Keratinocyte (primary cell): ENCODE results near the gene DCDC2C. TPM values are rescaled to one million over a fixed set of nuclear protein-coding genes. Genes with fewer than 3 reads are reported as not detected.

ENCODE experiments used
- DNase-seq: peaks from one replicate; pipeline ENCODE4 v3.0.0-alpha.2; 2011; ENCODE audit warnings: low read depth, missing footprints, low spot score
- FAIRE-seq: peaks from 2 replicates; lab custom pipeline; 2011; peaks lifted over from hg19 to GRCh38; lab: Jason Lieb, UNC
- H2AFZ ChIP-seq: 2 replicates; pipeline ENCODE4 v1.6.0; 2012; ENCODE audit warnings: low read length, control low read depth, inconsistent platforms; ENCODE audit not compliant: control insufficient read depth
- H3K27ac ChIP-seq: 2 replicates; pipeline ENCODE4 v1.5.1; 2011; ENCODE audit warnings: low read length; ENCODE audit not compliant: control insufficient read depth, insufficient read depth
- H3K27me3 ChIP-seq: 3 replicates; pipeline ENCODE4 v1.6.0; 2011; ENCODE audit warnings: low read length; ENCODE audit not compliant: control insufficient read depth, insufficient read depth; ENCODE audit errors: extremely low read depth
- H3K36me3 ChIP-seq, 2 experiments: 2 replicates in 1 of 2; 3 replicates in 1 of 2; pipeline ENCODE4 v1.5.1; 2011; ENCODE audit warnings: low read length in 2 of 2, mild to moderate bottlenecking in 1 of 2; ENCODE audit not compliant: control insufficient read depth in 2 of 2, insufficient read depth in 2 of 2; ENCODE audit errors: extremely low read depth in 1 of 2
- H3K4me1 ChIP-seq: 3 replicates; pipeline ENCODE4 v1.5.1; 2011; ENCODE audit warnings: low read length; ENCODE audit not compliant: control insufficient read depth, insufficient read depth; ENCODE audit errors: extremely low read depth
- H3K4me2 ChIP-seq: 3 replicates; pipeline ENCODE4 v1.6.0; 2011; ENCODE audit warnings: low read depth, low read length; ENCODE audit not compliant: control insufficient read depth, insufficient read depth; ENCODE audit errors: extremely low read depth
- H3K4me3 ChIP-seq, 3 experiments: fragments of 200-600 bp in 1 of 3; sonication (generic) in 1 of 3; 2 replicates in 2 of 3; 3 replicates in 1 of 3; pipeline ENCODE4 v1.5.1; 2011 to 2016; ENCODE audit warnings: low read length in 3 of 3, mild to moderate bottlenecking in 3 of 3, control low read depth in 2 of 3, inconsistent platforms in 1 of 3, low read depth in 1 of 3, mixed read lengths in 1 of 3, mixed run types in 1 of 3, moderate library complexity in 1 of 3; ENCODE audit not compliant: control insufficient read depth in 2 of 3, insufficient read depth in 2 of 3; ENCODE audit errors: extremely low read depth in 1 of 3
- H3K79me2 ChIP-seq: 2 replicates; pipeline ENCODE4 v1.6.0; 2012; ENCODE audit warnings: low read length; ENCODE audit not compliant: control insufficient read depth, insufficient read depth
- H3K9ac ChIP-seq: 3 replicates; pipeline ENCODE4 v1.6.0; 2011; ENCODE audit warnings: low read length; ENCODE audit not compliant: control insufficient read depth, insufficient read depth; ENCODE audit errors: extremely low read depth
- H3K9me1 ChIP-seq: 3 replicates; pipeline ENCODE4 v1.6.0; 2011; ENCODE audit warnings: low read length; ENCODE audit not compliant: control insufficient read depth, insufficient read depth; ENCODE audit errors: extremely low read depth
- H3K9me3 ChIP-seq: 2 replicates; pipeline ENCODE4 v1.5.1; 2012; ENCODE audit warnings: low read depth, low read length; ENCODE audit not compliant: control insufficient read depth
- H4K20me1 ChIP-seq: 3 replicates; pipeline ENCODE4 v1.6.0; 2011; ENCODE audit warnings: low read length; ENCODE audit not compliant: control insufficient read depth, insufficient read depth; ENCODE audit errors: extremely low read depth
- EZH2 ChIP-seq: IDR thresholded peaks from one replicate; pipeline ENCODE4 v1.6.1; 2012; ENCODE audit warnings: inconsistent platforms, mild to moderate bottlenecking, low read length, moderate library complexity
- dilution Hi-C: fragments of 300-500 bp; cut with MboI; formaldehyde crosslinking; loops from one replicate; pipeline ENCODE4 v1.7.0; 2020; ENCODE audit warnings: low sequenced_read_pairs; ENCODE audit not compliant: extremely low pct_ligation_motif_present
- polyA plus RNA-seq, 5 experiments: library from polyadenylated mRNA; depleted of rRNA in 3 of 5; stranded (reverse) in 3 of 5; stranded (forward) in 1 of 5; unstranded in 1 of 5; fragments of >200 nt; gene quantifications; 1 replicate in 1 of 5; 2 replicates in 3 of 5; 3 replicates in 1 of 5; pipeline versions ENCODE4 v1.2.1 to v1.2.3, GENCODE V29; 2011 to 2012; ENCODE audit warnings: missing spikeins in 2 of 5, low read depth in 1 of 5, low replicate concordance in 1 of 5
- TF ChIP-seq, protein P1 (sequence below), 3 experiments: IDR thresholded peaks in 1 of 3; conservative IDR thresholded peaks in 1 of 3; optimal IDR thresholded peaks in 1 of 3; 2 replicates in 2 of 3; 3 replicates in 1 of 3; pipeline versions ENCODE3 to v1.5.1; 2011; ENCODE audit warnings: low read length in 3 of 3, mild to moderate bottlenecking in 3 of 3, moderate library complexity in 2 of 3, control low read depth in 1 of 3, inconsistent platforms in 1 of 3; ENCODE audit not compliant: insufficient read depth in 2 of 3; ENCODE audit errors: extremely low read depth in 1 of 3

DCDC2C gene
- polyA plus RNA-seq, 1 donor (not counting 4 experiments of a cell fraction or from before 2014, with no cell fraction given): not detected

DNA sequence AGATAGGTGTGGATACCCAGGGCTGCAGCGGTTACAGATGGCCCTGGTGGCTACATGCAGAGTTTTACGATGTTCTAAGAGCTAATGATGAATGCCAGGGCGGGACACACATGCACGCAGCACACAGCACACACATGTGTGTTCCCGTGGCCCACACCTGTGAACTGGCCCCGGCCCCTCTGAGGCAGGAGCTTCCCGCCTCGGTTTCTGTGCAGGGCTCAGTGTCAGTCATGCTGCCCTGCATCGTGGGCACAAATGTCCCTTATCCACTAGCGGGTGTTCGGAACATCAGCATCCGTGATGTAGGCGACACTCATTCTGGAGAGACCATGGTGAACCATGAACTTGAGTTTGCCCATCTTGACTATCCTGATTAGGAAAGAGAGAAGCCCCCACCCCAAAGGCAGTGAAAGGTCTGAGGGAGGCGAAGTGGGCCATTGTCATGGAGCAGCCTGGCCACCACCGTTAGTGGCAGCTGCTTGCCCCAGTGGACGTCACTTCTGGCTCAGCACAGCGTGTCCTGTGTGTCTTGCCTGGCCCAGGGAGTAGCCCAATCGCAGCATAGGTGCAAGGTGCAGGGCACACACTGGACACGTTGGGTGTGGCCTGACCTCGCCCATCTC lies 43.8 kb downstream of the DCDC2C start:
- H3K4me2 ChIP-seq: no peak overlapping the region
- DNase-seq (no peak), FAIRE-seq (no peak)
- no peaks in the 10 kb centered on the region for H3K4me1 ChIP-seq
- no peak overlapping the region for H2AFZ ChIP-seq
- H3K27me3 ChIP-seq: no peaks in the 10 kb centered on the region
- H3K79me2 ChIP-seq: no peaks in the 10 kb centered on the region
- no peak for TF ChIP-seq EZH2
- TF ChIP-seq, protein P1, sequence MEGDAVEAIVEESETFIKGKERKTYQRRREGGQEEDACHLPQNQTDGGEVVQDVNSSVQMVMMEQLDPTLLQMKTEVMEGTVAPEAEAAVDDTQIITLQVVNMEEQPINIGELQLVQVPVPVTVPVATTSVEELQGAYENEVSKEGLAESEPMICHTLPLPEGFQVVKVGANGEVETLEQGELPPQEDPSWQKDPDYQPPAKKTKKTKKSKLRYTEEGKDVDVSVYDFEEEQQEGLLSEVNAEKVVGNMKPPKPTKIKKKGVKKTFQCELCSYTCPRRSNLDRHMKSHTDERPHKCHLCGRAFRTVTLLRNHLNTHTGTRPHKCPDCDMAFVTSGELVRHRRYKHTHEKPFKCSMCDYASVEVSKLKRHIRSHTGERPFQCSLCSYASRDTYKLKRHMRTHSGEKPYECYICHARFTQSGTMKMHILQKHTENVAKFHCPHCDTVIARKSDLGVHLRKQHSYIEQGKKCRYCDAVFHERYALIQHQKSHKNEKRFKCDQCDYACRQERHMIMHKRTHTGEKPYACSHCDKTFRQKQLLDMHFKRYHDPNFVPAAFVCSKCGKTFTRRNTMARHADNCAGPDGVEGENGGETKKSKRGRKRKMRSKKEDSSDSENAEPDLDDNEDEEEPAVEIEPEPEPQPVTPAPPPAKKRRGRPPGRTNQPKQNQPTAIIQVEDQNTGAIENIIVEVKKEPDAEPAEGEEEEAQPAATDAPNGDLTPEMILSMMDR (optimal IDR thresholded peaks at IDR 0.05 in 1 of 3, IDR thresholded peaks at IDR 0.05 in 1 of 3, conservative IDR thresholded peaks at IDR 0.05 in 1 of 3; ENCODE audit: extremely low read depth in 1 of 3, insufficient read depth in 2 of 3, low read length in 3 of 3): no peak
- H4K20me1 ChIP-seq: no peaks in the 10 kb centered on the region
- dilution Hi-C loops: no loop called here
- H3K9me1 ChIP-seq: no peaks in the 10 kb centered on the region
- no peaks in the 10 kb centered on the region for H3K9me3 ChIP-seq
- H3K36me3 ChIP-seq: no peaks in the 10 kb centered on the region
- H3K9ac ChIP-seq: no peak overlapping the region
- no peak overlapping the region for H3K27ac ChIP-seq
- no peak overlapping the region for H3K4me3 ChIP-seq

DNA sequence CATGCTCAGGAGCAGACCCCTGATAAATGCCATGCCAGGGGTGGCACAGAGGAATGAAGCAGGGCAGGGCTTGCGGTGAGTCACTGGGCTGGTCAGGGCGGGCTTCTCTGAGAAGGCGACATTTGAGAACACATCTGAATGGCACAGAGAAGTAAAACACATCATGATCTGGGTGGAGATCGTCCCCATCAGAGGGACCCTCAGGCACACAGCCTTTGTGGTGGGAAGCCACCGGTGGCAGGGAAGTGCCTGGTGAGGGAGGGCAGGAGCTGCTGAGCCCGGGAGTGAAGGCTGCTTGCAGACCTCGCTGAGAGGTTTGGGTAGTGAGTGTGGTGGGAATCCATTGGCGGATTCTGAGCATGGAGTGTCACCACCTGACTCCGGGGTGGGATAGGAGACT lies 44.5 kb downstream of the DCDC2C start:
- Histone ChIP-seq H2AFZ (no peak overlapping the region), H3K4me2 (no peak overlapping the region), H3K4me1 (no peaks in the 10 kb centered on the region), H3K9me3 (no peaks in the 10 kb centered on the region), H4K20me1 (no peaks in the 10 kb centered on the region), H3K4me3 (no peak overlapping the region), H3K27me3 (no peaks in the 10 kb centered on the region), H3K36me3 (no peaks in the 10 kb centered on the region), H3K27ac (no peak overlapping the region), H3K9ac (no peak overlapping the region), H3K9me1 (no peaks in the 10 kb centered on the region), H3K79me2 (no peaks in the 10 kb centered on the region)
- DNase-seq (no peak), FAIRE-seq (no peak)
- dilution Hi-C loops: no loop called here
- no peak for TF ChIP-seq EZH2
- TF ChIP-seq, protein P1 (optimal IDR thresholded peaks at IDR 0.05 in 1 of 3, IDR thresholded peaks at IDR 0.05 in 1 of 3, conservative IDR thresholded peaks at IDR 0.05 in 1 of 3; ENCODE audit: extremely low read depth in 1 of 3, insufficient read depth in 2 of 3, low read length in 3 of 3): no peak
